ENCODE measurements around the gene MYCBPAP. TPM values are rescaled to one million over a fixed set of nuclear protein-coding genes. Genes with fewer than 3 reads are reported as not detected.

Gene MYCBPAP
- total and polyA plus RNA-seq, 11 donors, result 0.29 to 2.4 (median 0.76) TPM; not detected in 1

DNA sequence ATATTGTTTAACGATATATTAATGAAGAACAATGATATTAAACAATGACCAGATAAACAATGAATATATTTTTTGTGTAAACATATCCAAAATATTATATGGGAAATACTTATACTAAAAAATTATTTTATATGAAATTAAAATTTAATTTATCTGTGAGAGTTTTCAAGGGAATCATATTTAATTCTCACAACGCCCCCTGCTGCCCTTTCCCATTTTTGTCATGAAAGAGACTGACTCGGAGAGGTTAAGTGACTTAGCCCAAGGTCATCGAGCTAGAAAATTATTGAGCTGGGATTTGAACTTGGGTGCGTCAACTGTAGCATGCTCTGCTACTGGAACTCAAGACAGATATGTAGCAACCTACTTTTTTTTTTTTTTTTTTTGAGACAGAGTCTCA, 7.2 kb upstream of the MYCBPAP start:
- ATAC-seq (no peak), DNase-seq (no peak)
- Histone ChIP-seq H3K27ac (no peak overlapping the region), H3K27me3 (no peaks in the 10 kb centered on the region), H3K36me3 (no peaks in the 10 kb centered on the region), H3K4me1 (no peaks in the 10 kb centered on the region), H3K9me3 (no peaks in the 10 kb centered on the region), H3K4me3 (no peak overlapping the region)
- intact Hi-C loops (cut with DNase I), result no loop called here
- WGBS, 4 donors, result 35 to 57% (median 39%) methylated on average over 5 of the region's 5 CpGs
- TF ChIP-seq CTCF (IDR thresholded peaks at IDR 0.05) (peak; percentile 17 to 50 (median 32)), POLR2A (IDR thresholded peaks at IDR 0.05) (no peak)

DNA sequence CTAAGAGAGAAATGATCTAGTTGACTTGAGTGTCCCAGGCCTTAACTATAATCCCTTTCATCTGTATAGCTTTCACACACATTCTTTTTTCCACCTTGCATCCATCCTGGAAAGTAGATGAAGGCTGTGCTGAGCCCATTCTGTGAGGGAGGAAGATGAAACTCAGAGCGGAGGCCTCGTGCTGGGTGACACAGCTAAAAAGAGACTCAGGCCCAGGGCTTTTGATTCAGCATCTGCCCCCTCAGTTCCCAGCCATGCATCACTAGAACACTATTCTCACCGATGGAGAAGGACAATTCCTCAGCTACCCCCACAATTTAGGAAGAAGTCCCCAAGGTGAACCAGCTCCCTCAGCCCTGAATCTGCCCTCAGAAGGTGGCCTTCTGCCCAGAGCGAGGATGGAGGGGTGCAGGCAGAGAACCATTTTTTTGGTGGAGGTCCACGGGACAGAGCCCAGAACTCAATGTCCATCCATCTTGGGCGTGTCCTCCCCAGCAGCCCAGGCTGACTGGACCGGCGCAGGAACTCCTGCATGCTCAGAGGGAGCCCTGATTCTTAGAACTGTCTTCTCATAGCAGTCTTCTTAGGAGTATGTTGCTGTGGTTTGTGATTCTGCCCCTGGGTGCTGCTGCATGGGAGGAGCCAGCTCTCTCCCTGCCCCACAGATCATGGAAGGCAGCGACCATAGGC, 5.8 kb upstream of the MYCBPAP start:
- intact Hi-C loops (cut with DNase I), result no loop called here
- no peak overlapping the region for H3K27ac ChIP-seq
- no peaks in the 10 kb centered on the region for H3K9me3 ChIP-seq
- no peaks in the 10 kb centered on the region for H3K36me3 ChIP-seq
- H3K4me3 ChIP-seq, result no peak overlapping the region
- no peaks in the 10 kb centered on the region for H3K27me3 ChIP-seq
- no peak for DNase-seq
- WGBS, 4 donors, result 87 to 96% (median 92%) methylated on average over 6 to 9 of the region's 9 CpGs
- H3K4me1 ChIP-seq, result peaks cover 0 to under 1% (median 0%) of the 10 kb centered on the region in 12 donors
- no peak for ATAC-seq
- TF ChIP-seq CTCF (IDR thresholded peaks at IDR 0.05) (no peak), POLR2A (IDR thresholded peaks at IDR 0.05) (no peak)

DNA sequence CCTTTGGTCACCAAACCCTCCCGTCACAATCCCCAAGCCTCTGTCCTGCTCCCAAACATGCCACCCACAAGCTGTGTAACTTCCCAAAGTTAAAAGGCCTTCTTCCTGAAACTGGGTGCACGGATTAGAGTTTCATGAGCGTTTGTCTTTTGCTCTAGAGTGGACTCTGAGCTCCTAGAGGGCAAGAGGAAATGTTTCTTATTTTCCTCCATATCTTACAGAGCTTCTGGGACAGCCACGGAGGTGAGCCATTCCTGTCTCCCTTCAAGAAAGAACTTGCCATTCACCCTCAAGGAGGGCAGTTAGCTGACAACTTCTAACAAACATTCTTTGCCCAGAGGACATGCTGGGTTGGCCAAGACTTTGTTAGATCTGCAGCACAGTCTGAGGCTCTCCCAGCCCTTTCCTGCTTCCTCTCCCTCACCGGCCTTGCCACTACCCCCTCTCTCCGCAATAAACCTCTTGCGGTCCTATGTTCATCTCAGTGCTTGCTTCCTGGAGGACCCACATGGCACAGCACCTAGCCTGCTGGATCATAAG, 2.6 kb upstream of the MYCBPAP start:
- no peak overlapping the region for H3K27ac ChIP-seq
- WGBS, 4 donors, result 65 to 85% (median 75%) methylated on average over 7 of the region's 7 CpGs
- no peak for TF ChIP-seq POLR2A (IDR thresholded peaks at IDR 0.05)
- TF ChIP-seq CTCF (IDR thresholded peaks at IDR 0.05), result no peak
- peaks cover 0 to 20% (median 10%) of the 10 kb centered on the region in 12 donors for H3K4me1 ChIP-seq
- H3K9me3 ChIP-seq, result no peaks in the 10 kb centered on the region
- no peaks in the 10 kb centered on the region for H3K27me3 ChIP-seq
- no peak overlapping the region for H3K4me3 ChIP-seq
- no peaks in the 10 kb centered on the region for H3K36me3 ChIP-seq
- intact Hi-C loops (cut with DNase I), result no loop called here
- no peak for ATAC-seq
- no peak for DNase-seq

DNA sequence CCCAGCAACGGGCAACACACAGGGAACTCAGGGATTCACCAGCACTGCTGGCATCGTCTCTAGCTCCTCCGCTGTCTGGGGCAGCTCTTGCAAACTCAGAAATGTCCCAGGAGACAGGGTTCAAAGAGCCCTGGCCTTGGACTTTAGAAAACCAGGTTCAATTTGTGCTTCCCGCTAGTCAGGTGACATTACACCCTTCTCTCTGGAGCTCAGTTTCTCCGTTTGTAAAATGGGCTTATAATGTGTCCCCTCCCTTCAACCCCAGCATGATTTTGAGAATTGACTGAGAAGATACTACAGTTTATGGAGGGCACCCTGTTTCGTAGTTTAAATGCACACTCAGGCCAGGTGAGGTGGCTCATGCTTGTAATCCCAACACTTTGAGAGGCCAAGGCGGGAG, 1.9 kb upstream of the MYCBPAP start:
- no peak for TF ChIP-seq CTCF (IDR thresholded peaks at IDR 0.05)
- no peak for TF ChIP-seq POLR2A (IDR thresholded peaks at IDR 0.05)
- Histone ChIP-seq H3K36me3 (no peaks in the 10 kb centered on the region), H3K9me3 (no peaks in the 10 kb centered on the region), H3K27me3 (no peaks in the 10 kb centered on the region), H3K4me3 (no peak overlapping the region), H3K4me1 (peaks cover 0 to 26% (median 10%) of the 10 kb centered on the region in 12 donors), H3K27ac (no peak overlapping the region)
- 77 to 88% (median 82%) methylated on average over 7 of the region's 7 CpGs for WGBS, 4 donors
- no peak for ATAC-seq
- intact Hi-C loops (cut with DNase I), result no loop called here
- no peak for DNase-seq
